ENCODE measurements around the gene PERM1. TPM values are rescaled to one million over a fixed set of nuclear protein-coding genes. Genes with fewer than 3 reads are reported as not detected.

The PERM1 gene
- total RNA-seq, 1 experiment from 2014 or later, result 0.39 TPM

DNA sequence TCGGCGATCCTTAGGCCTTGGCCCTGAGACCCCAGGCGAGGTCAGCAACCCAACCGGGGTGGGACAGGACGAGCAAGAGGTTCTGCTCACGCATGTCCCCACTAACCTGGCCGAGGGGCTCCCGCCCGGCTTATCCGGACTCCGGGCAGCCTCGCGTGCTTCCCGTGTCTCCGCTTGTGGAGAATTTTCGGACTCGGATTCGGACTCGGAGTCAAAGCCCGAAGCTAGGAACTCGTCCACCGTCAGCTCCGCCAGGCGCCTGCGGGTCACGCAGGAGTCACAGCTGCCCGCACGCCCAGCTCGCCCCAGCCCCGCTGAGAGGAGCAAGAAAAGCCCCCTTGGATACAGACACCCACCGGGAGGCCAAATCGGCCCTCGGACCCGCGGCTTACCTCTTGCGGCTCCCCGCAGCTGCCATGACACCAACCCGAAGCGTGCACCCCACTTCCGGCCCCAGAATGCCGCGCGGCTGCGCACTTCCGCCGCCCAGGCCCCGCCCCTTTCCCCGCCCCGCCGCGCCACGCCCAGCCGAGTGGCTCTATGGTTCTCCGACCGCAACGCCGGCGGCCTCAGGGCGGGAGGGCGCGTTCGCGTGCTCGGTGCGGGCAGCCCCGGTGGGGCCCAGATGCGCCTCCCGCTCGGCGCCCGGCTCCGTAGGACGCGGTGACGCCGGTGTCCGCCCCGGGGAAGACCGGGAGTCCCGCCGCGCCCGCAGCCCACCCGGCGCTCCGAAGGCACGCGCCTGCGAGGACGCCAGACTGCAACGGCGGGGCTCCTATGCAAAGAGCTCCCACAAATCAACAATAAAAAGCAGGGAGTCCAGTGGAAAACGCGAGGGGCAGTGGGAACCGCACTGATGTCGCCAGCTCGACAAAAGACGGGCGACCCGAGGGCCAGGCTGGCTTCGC, 22.8 kb downstream of the PERM1 start, which contains the start of gene NOC2L:
TSS of gene NOC2L (minus strand) at position 434 of the 908 bp plus-strand sequence. CDS start at position 418, 16 bp downstream.
- ChIA-PET RAD21 (ENCODE audit: low non-redundant PET in 1 of 2, low total read pairs in 2 of 2, uncharacterized antibody in 2 of 2, unreplicated experiment in 2 of 2) (no interaction called here), CTCF (interaction anchor here (1.1 kb wide), 1 partner anchor 54 kb away, joined by 3 read pairs; no protein-coding TSS in a partner anchor), POLR2A (interaction anchor here (1.2 kb wide), 1 partner anchor 17 kb away, joined by 3 read pairs; no protein-coding TSS in a partner anchor)
- peak within 1 kb of the TSS; percentile 97 for H3K9ac ChIP-seq (ENCODE audit: low read length)
- TF ChIP-seq POLR2AphosphoS5 (IDR thresholded peaks at IDR 0.05; ENCODE audit: low read depth, low read length) (peak; percentile 84), RAD21 (IDR thresholded peaks at IDR 0.05; ENCODE audit: low read depth) (no peak), YY1 (IDR thresholded peaks at IDR 0.05; ENCODE audit: extremely low read depth, insufficient replicate concordance, low read depth, low read length) (peak; percentile 91)
- peak within 1 kb of the TSS; percentile 85 for H3K4me2 ChIP-seq (ENCODE audit: low read length)
- no peaks in the 10 kb centered on the region; the same call in 1 of the 2 replicates for H4K20me1 ChIP-seq (ENCODE audit: insufficient read depth)
- BruUV-seq (replicated peaks), result TSS peak; percentile 85
- ATAC-seq (peak; percentile 79), DNase-seq (ENCODE audit: low read depth, low spot score) (no peak)
- H2AFZ ChIP-seq (ENCODE audit: low read depth, low read length, poor library complexity, severe bottlenecking), result no peak within 1 kb of the TSS
- H3K27ac ChIP-seq (ENCODE audit: low read depth, low read length), result peak within 1 kb of the TSS; percentile 99
- H3K9me2 ChIP-seq (ENCODE audit: insufficient read depth), result no peaks in the 10 kb centered on the region
- peaks cover 29 to 41% of the 10 kb centered on the region in 2 experiments; a peak in 3 of 4 replicates for H3K36me3 ChIP-seq (ENCODE audit: control insufficient read depth in 1 of 2, insufficient read depth in 2 of 2, low read length in 2 of 2)
- peaks cover 10 to 17% of the 10 kb centered on the region in 2 experiments for H3K4me1 ChIP-seq (ENCODE audit: control insufficient read depth in 1 of 2, insufficient read depth in 2 of 2, low read length in 2 of 2)
- H3K79me2 ChIP-seq (ENCODE audit: insufficient read depth, low read length), result peaks cover 75% of the 10 kb centered on the region
- no peaks in the 10 kb centered on the region for H3K27me3 ChIP-seq (ENCODE audit: insufficient read depth, low read length)
- intact Hi-C loops (cut with micrococcal nuclease), result no loop called here
- H3K4me3 ChIP-seq (replicated peaks in 1 of 2; ENCODE audit: low read depth in 1 of 2, low read length in 2 of 2), result peak within 1 kb of the TSS; percentile 92 to 93
- no peaks in the 10 kb centered on the region for H3K9me3 ChIP-seq (ENCODE audit: control insufficient read depth in 1 of 2, insufficient read depth in 1 of 2, low read depth in 1 of 2, low read length in 2 of 2)

GRCh38 chr1:956636-957035, 25.3 kb downstream of the PERM1 start:
- Histone ChIP-seq H3K27ac (ENCODE audit: low read depth, low read length) (no peak overlapping the region), H3K9me3 (ENCODE audit: control insufficient read depth in 1 of 2, insufficient read depth in 1 of 2, low read depth in 1 of 2, low read length in 2 of 2) (no peaks in the 10 kb centered on the region), H2AFZ (ENCODE audit: low read depth, low read length, poor library complexity, severe bottlenecking) (no peak overlapping the region), H3K36me3 (ENCODE audit: control insufficient read depth in 1 of 2, insufficient read depth in 2 of 2, low read length in 2 of 2) (peaks cover 24 to 45% of the 10 kb centered on the region in 2 experiments; a peak in 3 of 4 replicates), H3K27me3 (ENCODE audit: insufficient read depth, low read length) (no peaks in the 10 kb centered on the region), H3K4me3 (replicated peaks in 1 of 2; ENCODE audit: low read depth in 1 of 2, low read length in 2 of 2) (no peak overlapping the region), H3K9ac (ENCODE audit: low read length) (no peak overlapping the region), H3K79me2 (ENCODE audit: insufficient read depth, low read length) (peaks cover 65% of the 10 kb centered on the region), H4K20me1 (ENCODE audit: insufficient read depth) (no peaks in the 10 kb centered on the region; the same call in 1 of the 2 replicates), H3K4me2 (ENCODE audit: low read length) (no peak overlapping the region), H3K4me1 (ENCODE audit: control insufficient read depth in 1 of 2, insufficient read depth in 2 of 2, low read length in 2 of 2) (peaks cover 8 to 15% of the 10 kb centered on the region in 2 experiments), H3K9me2 (ENCODE audit: insufficient read depth) (no peaks in the 10 kb centered on the region)
- TF ChIP-seq EZH2phosphoT487 (IDR thresholded peaks at IDR 0.05; ENCODE audit: borderline replicate concordance) (no peak), FOSL1 (IDR thresholded peaks at IDR 0.05; ENCODE audit: low read depth) (no peak)
- no peak for ATAC-seq
- ChIA-PET POLR2A (no interaction called here), RAD21 (ENCODE audit: low non-redundant PET in 1 of 2, low total read pairs in 2 of 2, uncharacterized antibody in 2 of 2, unreplicated experiment in 2 of 2) (no interaction called here), CTCF (no interaction called here)
- intact Hi-C loops (cut with micrococcal nuclease), result no loop called here
- DNase-seq (ENCODE audit: low read depth, low spot score), result no peak
- no TSS peak for BruUV-seq (replicated peaks)

All from HCT116 (cell line).